H9 (cell line): ENCODE data around the gene RHBDF1. TPM values are rescaled to one million over a fixed set of nuclear protein-coding genes. Genes with fewer than 3 reads are reported as not detected.

Experiments
- DNase-seq: peaks from one replicate; pipeline ENCODE4 v3.0.0-alpha.2; 2017
- H2AFZ ChIP-seq: one replicate; pipeline ENCODE4 v1.6.1; 2013; ENCODE audit warnings: mild to moderate bottlenecking, low read length, control low read depth, moderate library complexity
- H2AK5ac ChIP-seq: 2 replicates; pipeline ENCODE4 v1.6.1; 2013; ENCODE audit warnings: low read length, control low read depth, mixed read lengths; ENCODE audit not compliant: insufficient read length
- H2BK120ac ChIP-seq: one replicate; pipeline ENCODE4 v1.6.1; 2013; ENCODE audit warnings: low read depth, mild to moderate bottlenecking, low read length, control low read depth, inconsistent platforms; ENCODE audit not compliant: poor library complexity, severe bottlenecking
- H2BK12ac ChIP-seq: 2 replicates; pipeline ENCODE4 v1.6.1; 2013; ENCODE audit warnings: low read length, control low read depth, mixed read lengths, low read depth; ENCODE audit not compliant: insufficient read length
- H2BK15ac ChIP-seq: 2 replicates; pipeline ENCODE4 v1.6.1; 2013; ENCODE audit warnings: low read depth, low read length, control low read depth
- H2BK20ac ChIP-seq: one replicate; pipeline ENCODE4 v1.6.1; 2013; ENCODE audit warnings: low read depth, mild to moderate bottlenecking, low read length, control low read depth, inconsistent platforms; ENCODE audit not compliant: poor library complexity, severe bottlenecking
- H2BK5ac ChIP-seq: 2 replicates; pipeline ENCODE4 v1.6.1; 2013; ENCODE audit warnings: low read length, control low read depth, mixed read lengths; ENCODE audit not compliant: insufficient read length
- H3K14ac ChIP-seq: 2 replicates; pipeline ENCODE4 v1.6.1; 2013; ENCODE audit warnings: low read length, control low read depth; ENCODE audit not compliant: insufficient read depth
- H3K18ac ChIP-seq: 2 replicates; pipeline ENCODE4 v1.6.1; 2013; ENCODE audit warnings: low read depth, mild to moderate bottlenecking, mixed read lengths, low read length, control low read depth; ENCODE audit not compliant: insufficient read length
- H3K23ac ChIP-seq: 2 replicates; pipeline ENCODE4 v1.6.1; 2013; ENCODE audit warnings: low read length, control low read depth, mixed read lengths, low read depth; ENCODE audit not compliant: insufficient read length
- H3K23me2 ChIP-seq: 2 replicates; pipeline ENCODE4 v1.6.1; 2013; ENCODE audit warnings: low read depth, mild to moderate bottlenecking, mixed read lengths, low read length, control low read depth; ENCODE audit not compliant: insufficient read length, poor library complexity, severe bottlenecking
- H3K27ac ChIP-seq: 2 replicates; pipeline ENCODE4 v1.5.1; 2013; ENCODE audit warnings: low read length, control low read depth, mixed read lengths, low read depth; ENCODE audit not compliant: insufficient read length
- H3K27me3 ChIP-seq: 2 replicates; pipeline ENCODE4 v1.6.1; 2013; ENCODE audit warnings: low read length, control low read depth, inconsistent platforms; ENCODE audit not compliant: insufficient read depth
- H3K4ac ChIP-seq: 2 replicates; pipeline ENCODE4 v1.6.1; 2013; ENCODE audit warnings: low read depth, mild to moderate bottlenecking, control low read depth, inconsistent platforms, low read length, moderate library complexity
- H3K4me1 ChIP-seq: 2 replicates; pipeline ENCODE4 v1.6.1; 2013; ENCODE audit warnings: low read length, control low read depth, inconsistent platforms; ENCODE audit not compliant: insufficient read depth
- H3K4me2 ChIP-seq: 2 replicates; pipeline ENCODE4 v1.6.1; 2013; ENCODE audit warnings: low read length, control low read depth, mixed read lengths; ENCODE audit not compliant: insufficient read length, insufficient read depth
- H3K56ac ChIP-seq: 2 replicates; pipeline ENCODE4 v1.6.1; 2013; ENCODE audit warnings: low read depth, mild to moderate bottlenecking, mixed read lengths, low read length, control low read depth; ENCODE audit not compliant: insufficient read length
- H3K79me1 ChIP-seq: 2 replicates; pipeline ENCODE4 v1.6.1; 2013; ENCODE audit warnings: low read depth, mild to moderate bottlenecking, moderate library complexity, low read length, control low read depth, inconsistent platforms; ENCODE audit not compliant: insufficient read depth, poor library complexity, severe bottlenecking
- H3K79me2 ChIP-seq: 2 replicates; pipeline ENCODE4 v1.6.1; 2013; ENCODE audit warnings: low read length, control low read depth, inconsistent platforms; ENCODE audit not compliant: insufficient read depth
- H3K9ac ChIP-seq: 2 replicates; pipeline ENCODE4 v1.6.1; 2013; ENCODE audit warnings: low read length, control low read depth, mixed read lengths; ENCODE audit not compliant: insufficient read length; ENCODE audit errors: extremely low read depth
- H3K9me3 ChIP-seq: one replicate; pipeline ENCODE4 v1.6.1; 2013; ENCODE audit warnings: low read depth, low read length, inconsistent platforms; ENCODE audit not compliant: control insufficient read depth
- H3T11ph ChIP-seq: one replicate; pipeline ENCODE4 v1.6.1; 2013; ENCODE audit warnings: mild to moderate bottlenecking, low read length, control low read depth, inconsistent platforms
- H4K20me1 ChIP-seq: one replicate; pipeline ENCODE4 v1.6.1; 2013; ENCODE audit not compliant: control insufficient read depth, insufficient read length, insufficient read depth
- H4K5ac ChIP-seq: 2 replicates; pipeline ENCODE4 v1.6.1; 2013; ENCODE audit warnings: low read depth, mild to moderate bottlenecking, mixed read lengths, low read length, control low read depth; ENCODE audit not compliant: insufficient read length
- H4K8ac ChIP-seq: replicated peaks from 2 replicates; pipeline ENCODE4 v1.6.1; 2013; ENCODE audit warnings: low read length, control low read depth, mixed read lengths, low read depth; ENCODE audit not compliant: insufficient read length
- H4K91ac ChIP-seq: 2 replicates; pipeline ENCODE4 v1.6.1; 2013; ENCODE audit warnings: low read depth, mild to moderate bottlenecking, moderate library complexity, mixed read lengths, low read length, control low read depth; ENCODE audit not compliant: insufficient read length
- H3K27ac Mint-ChIP-seq, 3 experiments: 2 replicates in 2 of 3; 3 replicates in 1 of 3; pipeline ENCODE4 v1.8.0; 2020 to 2021; ENCODE audit warnings: mixed read lengths in 3 of 3, mild to moderate bottlenecking in 1 of 3, moderate library complexity in 1 of 3
- H3K27me3 Mint-ChIP-seq: 2 replicates; pipeline ENCODE4 v1.8.0; 2021; ENCODE audit warnings: low read depth, mild to moderate bottlenecking, moderate library complexity, mixed read lengths
- H3K36me3 Mint-ChIP-seq, 3 experiments: 2 replicates in 2 of 3; 3 replicates in 1 of 3; pipeline ENCODE4 v1.8.0; 2020 to 2021; ENCODE audit warnings: low read depth in 3 of 3, mixed read lengths in 3 of 3; ENCODE audit not compliant: insufficient read depth in 1 of 3
- H3K4me1 Mint-ChIP-seq, 2 experiments: 2 replicates each; pipeline ENCODE4 v1.8.0; 2020; ENCODE audit warnings: mixed read lengths in 2 of 2
- H3K4me3 Mint-ChIP-seq, 2 experiments: 2 replicates in 1 of 2; 3 replicates in 1 of 2; pipeline ENCODE4 v1.8.0; 2020 to 2021; ENCODE audit warnings: mild to moderate bottlenecking in 2 of 2, mixed read lengths in 2 of 2, moderate library complexity in 1 of 2
- H3K9me3 Mint-ChIP-seq, 2 experiments: 2 replicates in 1 of 2; 3 replicates in 1 of 2; pipeline ENCODE4 v1.8.0; 2020; ENCODE audit warnings: mild to moderate bottlenecking in 2 of 2, mixed read lengths in 2 of 2, moderate library complexity in 1 of 2
- CTCF ChIP-seq: fragments of 200-600 bp; sonication (generic); conservative IDR thresholded peaks from 3 replicates; pipeline ENCODE4 v1.8.0; 2021; ENCODE audit warnings: antibody characterized with exemption, mild to moderate bottlenecking
- WGBS: extraction: QIAGEN DNeasy Blood & Tissue Kit; methylation state at CpG from one replicate; pipeline ENCODE4 v1.1.7; 2013; ENCODE audit warnings: missing lambda C conversion rate, low lambda C conversion rate, mixed read lengths; ENCODE audit not compliant: insufficient read length; ENCODE audit errors: extremely low coverage; 5-methylcytosine and 5-hydroxymethylcytosine counted together
- total RNA-seq: library from RNA; stranded (reverse); gene quantifications from 2 replicates; pipeline ENCODE4 v1.2.1, GENCODE V29; 2021

The RHBDF1 gene
- total RNA-seq, 1 experiment from 2014 or later: 34.6 TPM

GRCh38 chr16:101586-101985, 29.2 kb upstream of the RHBDF1 start:
- Histone ChIP-seq H2BK20ac (no peak overlapping the region), H3K79me2 (no peaks in the 10 kb centered on the region), H2BK12ac (no peak overlapping the region), H2AFZ (no peak overlapping the region), H2BK120ac (no peak overlapping the region), H3K27me3 (no peaks in the 10 kb centered on the region), H4K8ac (no peak overlapping the region), H3K9me3 (no peaks in the 10 kb centered on the region), H3K27ac (no peak overlapping the region), H3K9ac (no peak overlapping the region), H3K4me2 (no peak overlapping the region), H2BK15ac (no peak overlapping the region), H4K5ac (no peak overlapping the region), H3K18ac (no peak overlapping the region), H4K20me1 (no peaks in the 10 kb centered on the region), H3K56ac (no peak overlapping the region), H3K79me1 (no peaks in the 10 kb centered on the region), H3T11ph (no peak overlapping the region), H4K91ac (no peak overlapping the region), H3K23me2 (no peaks in the 10 kb centered on the region), H3K14ac (no peak overlapping the region), H2BK5ac (no peak overlapping the region), H2AK5ac (no peak overlapping the region), H3K4me1 (no peaks in the 10 kb centered on the region), H3K23ac (no peak overlapping the region), H3K4ac (no peak overlapping the region)
- no peak for DNase-seq
- no peak overlapping the region; a peak in 1 of 5 replicates for H3K4me3 Mint-ChIP-seq
- H3K9me3 Mint-ChIP-seq: no peaks in the 10 kb centered on the region; a peak in 1 of 5 replicates
- no peaks in the 10 kb centered on the region for H3K27me3 Mint-ChIP-seq
- no peak for TF ChIP-seq CTCF
- no CpG with 5 or more reads among the region's 6 CpGs for WGBS
- H3K27ac Mint-ChIP-seq: peak overlapping the region in 2 of 3 experiments; percentile 53 to 68; a peak in 5 of 7 replicates
- H3K4me1 Mint-ChIP-seq: peaks cover under 1% of the 10 kb centered on the region in 2 experiments; a peak in 3 of 4 replicates
- peaks cover 2 to 32% (median 5%) of the 10 kb centered on the region in 3 experiments; a peak in 4 of 7 replicates for H3K36me3 Mint-ChIP-seq
